Osteocyte (in vitro differentiated cells): ENCODE data around the gene UMAD1. TPM values are rescaled to one million over a fixed set of nuclear protein-coding genes. Genes with fewer than 3 reads are reported as not detected.

Experiments
- DNase-seq: peaks from one replicate; pipeline ENCODE4 v3.0.0; 2021; ENCODE audit warnings: mixed read lengths; ENCODE audit not compliant: unreplicated experiment; ENCODE audit errors: extremely low spot score
- H3K27ac Mint-ChIP-seq: one replicate; pipeline ENCODE4 v1.8.0; 2021; ENCODE audit warnings: mild to moderate bottlenecking, mixed read lengths; ENCODE audit not compliant: unreplicated experiment
- H3K27me3 Mint-ChIP-seq: one replicate; pipeline ENCODE4 v1.8.0; 2021; ENCODE audit warnings: mixed read lengths; ENCODE audit not compliant: unreplicated experiment
- H3K36me3 Mint-ChIP-seq: one replicate; pipeline ENCODE4 v1.8.0; 2021; ENCODE audit warnings: mixed read lengths; ENCODE audit not compliant: unreplicated experiment
- H3K4me1 Mint-ChIP-seq: one replicate; pipeline ENCODE4 v1.8.0; 2021; ENCODE audit warnings: mixed read lengths; ENCODE audit not compliant: unreplicated experiment
- H3K4me3 Mint-ChIP-seq: one replicate; pipeline ENCODE4 v1.8.0; 2021; ENCODE audit warnings: mild to moderate bottlenecking, moderate library complexity, mixed read lengths; ENCODE audit not compliant: unreplicated experiment
- H3K9me3 Mint-ChIP-seq: one replicate; pipeline ENCODE4 v1.8.0; 2021; ENCODE audit warnings: mixed read lengths; ENCODE audit not compliant: unreplicated experiment
- CTCF ChIP-seq: fragments of 200-600 bp; sonication (generic); IDR thresholded peaks from 2 replicates; pipeline ENCODE4 v1.5.0; 2021; ENCODE audit warnings: antibody characterized with exemption, mild to moderate bottlenecking, moderate library complexity
- total RNA-seq: library from RNA; stranded (reverse); gene quantifications from 2 replicates; pipeline ENCODE4 v1.2.1, GENCODE V29; 2021

The UMAD1 gene
- total RNA-seq, 1 donor from 2014 or later: 10.9 TPM

GRCh38 chr7:7869651-7870050 lies 229.1 kb downstream of the UMAD1 start:
- Mint-ChIP-seq H3K9me3 (no peaks in the 10 kb centered on the region), H3K4me3 (no peak overlapping the region), H3K4me1 (no peaks in the 10 kb centered on the region), H3K36me3 (no peaks in the 10 kb centered on the region), H3K27ac (no peak overlapping the region), H3K27me3 (no peaks in the 10 kb centered on the region)
- no peak for TF ChIP-seq CTCF
- no peak for DNase-seq

- no peak overlapping the region for H3K4me3 Mint-ChIP-seq
- no peaks in the 10 kb centered on the region for H3K4me1 Mint-ChIP-seq
- DNase-seq: no peak
- no peaks in the 10 kb centered on the region for H3K27me3 Mint-ChIP-seq
- H3K9me3 Mint-ChIP-seq: peaks cover 6% of the 10 kb centered on the region
- no peaks in the 10 kb centered on the region for H3K36me3 Mint-ChIP-seq
- no peak for TF ChIP-seq CTCF
- H3K27ac Mint-ChIP-seq: no peak overlapping the region
These were observed 230.0 kb downstream of the UMAD1 start for GRCh38 chr7:7870555-7870954.

GRCh38 chr7:7876419-7876818 lies 235.9 kb downstream of the UMAD1 start:
- no peak overlapping the region for H3K27ac Mint-ChIP-seq
- H3K9me3 Mint-ChIP-seq: peaks cover 6% of the 10 kb centered on the region
- no peaks in the 10 kb centered on the region for H3K4me1 Mint-ChIP-seq
- no peaks in the 10 kb centered on the region for H3K36me3 Mint-ChIP-seq
- no peaks in the 10 kb centered on the region for H3K27me3 Mint-ChIP-seq
- no peak for DNase-seq
- TF ChIP-seq CTCF: no peak
- no peak overlapping the region for H3K4me3 Mint-ChIP-seq

- no peak for DNase-seq
- no peak for TF ChIP-seq CTCF
- Mint-ChIP-seq H3K9me3 (no peaks in the 10 kb centered on the region), H3K4me3 (no peak overlapping the region), H3K36me3 (no peaks in the 10 kb centered on the region), H3K27ac (no peak overlapping the region), H3K4me1 (no peaks in the 10 kb centered on the region), H3K27me3 (no peaks in the 10 kb centered on the region)
These were observed 241.0 kb downstream of the UMAD1 start for GRCh38 chr7:7881581-7881980.

GRCh38 chr7:7882888-7883287 lies 242.3 kb downstream of the UMAD1 start:
- no peaks in the 10 kb centered on the region for H3K36me3 Mint-ChIP-seq

More at GRCh38 chr7:7882888-7883287, 242.3 kb downstream of the UMAD1 start:
- Mint-ChIP-seq H3K27me3 (no peaks in the 10 kb centered on the region), H3K9me3 (no peaks in the 10 kb centered on the region), H3K27ac (no peak overlapping the region), H3K4me1 (no peaks in the 10 kb centered on the region), H3K4me3 (no peak overlapping the region)
- no peak for DNase-seq
- TF ChIP-seq CTCF: no peak
